Hippocampal formation (tissue), 2 donors: ENCODE data around the gene PGK2.

Experiments used
- DNase-seq, 2 donors: peaks; one replicate each; lab custom pipeline; 2025; lab: John Stamatoyannopoulos, UW

The PGK2 gene

DNA sequence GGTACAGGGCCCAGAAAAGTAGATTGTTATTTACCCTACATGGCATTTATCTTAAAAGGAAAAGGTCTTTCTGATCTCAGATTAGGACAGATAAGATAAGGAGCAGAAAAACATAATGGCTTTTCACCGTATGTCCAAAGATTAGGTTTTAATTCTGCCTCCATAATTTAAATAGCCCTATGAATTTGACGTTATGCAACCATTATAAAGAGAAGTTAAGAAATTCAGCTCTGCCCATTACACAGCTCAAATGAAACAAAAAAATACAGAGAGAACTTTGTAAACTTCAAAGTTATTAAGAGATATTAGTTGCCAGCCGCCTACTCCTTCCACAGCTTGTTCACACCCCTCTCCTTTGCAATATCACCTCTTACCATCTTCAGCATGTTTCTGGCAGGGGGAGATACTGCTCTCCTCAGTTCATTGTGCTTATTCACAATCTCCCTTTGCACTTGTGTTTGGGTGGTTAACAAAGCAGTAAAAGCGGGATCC is 51.0 kb downstream of the PGK2 start:
- no peak for DNase-seq
